MG63 (cell line): ENCODE data around the gene PHLDB3. TPM values are rescaled to one million over a fixed set of nuclear protein-coding genes. Genes with fewer than 3 reads are reported as not detected.

ENCODE experiments used
- DNase-seq: peaks from one replicate; pipeline ENCODE4 v3.0.0-alpha.2; 2020
- H3K27me3 ChIP-seq: fragments of 250-450 bp; sonication (Bioruptor Pico); 2 replicates; pipeline ENCODE4 v1.5.1; 2020; ENCODE audit warnings: mild to moderate bottlenecking, moderate library complexity
- H3K36me3 ChIP-seq: fragments of 250-450 bp; sonication (Bioruptor Pico); 2 replicates; pipeline ENCODE4 v1.5.1; 2020; ENCODE audit warnings: mild to moderate bottlenecking, moderate library complexity
- H3K4me3 ChIP-seq: fragments of 250-450 bp; sonication (Bioruptor Pico); 2 replicates; pipeline ENCODE4 v1.5.1; 2020; ENCODE audit warnings: mild to moderate bottlenecking, moderate library complexity
- H3K9me3 ChIP-seq: fragments of 250-450 bp; sonication (Bioruptor Pico); 2 replicates; pipeline ENCODE4 v1.5.1; 2020; ENCODE audit warnings: mild to moderate bottlenecking, moderate library complexity
- total RNA-seq: library from RNA; depleted of rRNA; stranded (reverse); fragments of >200 nt; shearing (Covaris generic); gene quantifications from 2 replicates; pipeline ENCODE4 v1.2.3, GENCODE V29; 2014; ENCODE audit warnings: low replicate concordance

Gene PHLDB3
- total RNA-seq, 1 experiment from 2014 or later: 10.5 TPM

DNA sequence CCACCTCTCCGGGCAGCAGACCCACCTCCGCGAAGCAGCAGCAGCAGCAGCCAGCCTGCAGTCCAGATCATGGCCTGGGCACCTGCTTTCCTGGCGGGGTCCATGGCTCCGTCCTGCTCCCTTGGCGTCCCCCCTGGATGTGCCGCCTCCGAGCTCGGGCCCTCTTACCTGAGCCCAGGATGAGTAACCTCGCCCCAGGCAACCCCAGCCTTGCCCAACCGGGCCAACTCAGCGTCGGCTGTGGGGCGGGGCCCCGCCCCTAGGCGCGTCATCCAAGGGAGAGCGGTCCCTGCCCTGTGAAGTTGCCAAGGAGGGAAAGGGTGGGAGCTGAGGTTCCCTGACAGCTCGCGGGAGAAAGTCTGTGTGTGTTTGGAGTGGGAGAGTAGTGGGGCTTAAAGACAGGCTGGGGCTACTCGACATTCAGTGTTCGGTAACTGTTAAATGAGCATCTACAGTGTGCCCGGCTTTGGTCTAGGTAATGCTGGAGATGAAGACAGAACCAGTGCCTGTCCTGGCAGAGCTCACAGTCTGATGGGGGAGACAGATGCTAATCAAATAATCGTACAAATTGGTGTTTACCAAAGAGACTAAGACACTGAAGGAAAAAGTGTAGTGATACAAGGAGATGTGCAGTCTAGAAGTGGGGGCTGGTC is 39.0 kb downstream of the PHLDB3 start, which contains the start of gene LYPD3:
Gene LYPD3, minus strand, starts transcription at position 141 of the 653 bp plus-strand sequence. Its CDS starts 37 bp downstream, at position 104.
- H3K36me3 ChIP-seq: no peaks in the 10 kb centered on the region
- H3K4me3 ChIP-seq: peak within 1 kb of the TSS; percentile 70
- H3K9me3 ChIP-seq: no peaks in the 10 kb centered on the region
- H3K27me3 ChIP-seq: peaks cover 2% of the 10 kb centered on the region; the same call in 1 of the 2 replicates
- DNase-seq: no peak

DNA sequence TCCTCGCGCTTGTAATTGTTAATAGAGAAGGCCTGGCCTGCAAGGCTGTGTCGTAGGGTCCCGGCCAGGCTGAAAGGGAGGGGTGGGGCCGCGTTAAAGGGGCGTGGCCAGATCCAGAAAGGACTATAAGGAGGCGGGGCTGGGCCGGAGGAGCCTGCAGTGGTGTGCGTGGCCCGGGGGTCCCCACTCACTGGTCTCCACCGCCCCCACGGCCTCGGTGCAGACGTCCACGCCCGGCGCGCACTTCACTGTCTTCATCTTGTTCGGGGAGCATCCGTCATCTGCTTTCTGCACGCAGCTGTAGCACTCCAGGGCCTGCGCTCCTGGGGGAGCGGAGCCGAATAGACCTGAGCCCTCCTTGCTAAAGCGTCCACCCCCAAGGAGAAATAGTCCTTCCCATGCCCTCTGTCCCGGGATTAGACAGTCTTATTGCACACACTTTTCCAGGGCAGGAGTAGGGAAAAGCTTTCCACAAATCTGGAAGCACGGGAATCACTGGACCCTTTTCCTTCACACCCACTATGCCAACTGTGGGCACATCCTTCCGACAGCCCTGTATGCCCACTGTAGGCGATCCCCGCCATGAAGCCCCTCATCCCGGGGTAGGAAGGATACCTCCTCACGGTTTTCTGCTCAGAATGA is 40.3 kb downstream of the PHLDB3 start:
- Histone ChIP-seq H3K9me3 (no peaks in the 10 kb centered on the region), H3K27me3 (peaks cover 2% of the 10 kb centered on the region; the same call in 1 of the 2 replicates), H3K4me3 (peak overlapping the region; percentile 70), H3K36me3 (no peaks in the 10 kb centered on the region)
- DNase-seq: no peak

DNA sequence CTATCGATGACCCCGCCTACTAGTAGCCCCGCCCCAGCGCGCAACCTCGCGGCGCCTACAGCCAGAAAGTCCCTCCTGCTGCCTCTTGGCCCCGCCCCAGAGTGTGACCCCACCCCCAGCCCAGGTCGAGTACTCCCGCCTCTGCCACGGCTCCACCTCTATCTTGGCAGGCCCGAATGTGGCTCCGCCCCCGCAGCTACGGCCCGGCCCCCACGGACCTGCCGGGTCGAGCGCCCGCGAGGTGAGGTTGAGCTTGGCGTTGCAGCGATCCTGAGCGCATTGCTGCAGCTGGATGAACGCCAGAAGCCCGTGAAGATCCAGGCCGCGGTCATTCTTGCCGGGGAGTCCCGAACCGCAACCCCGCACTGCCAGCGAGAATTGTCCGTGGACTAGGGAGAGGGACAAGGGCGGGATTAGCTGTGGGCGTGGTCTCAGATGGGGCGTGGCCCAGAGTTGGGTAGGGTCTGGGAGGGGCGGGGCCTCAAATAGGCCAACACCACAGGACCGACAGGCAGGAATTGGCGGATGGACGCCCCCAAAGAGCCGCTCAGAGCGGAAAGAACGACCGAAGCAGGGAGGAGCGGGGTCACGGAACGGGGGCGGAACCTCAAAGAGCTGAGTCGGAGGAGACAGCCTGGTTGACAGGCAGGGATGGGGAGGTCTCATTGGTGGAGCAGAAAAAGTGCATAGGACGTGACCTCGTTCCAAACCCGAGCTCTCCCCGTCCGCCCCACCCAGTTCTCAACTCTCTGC is 41.0 kb downstream of the PHLDB3 start:
- peak overlapping the region; percentile 70 for H3K4me3 ChIP-seq
- H3K36me3 ChIP-seq: no peaks in the 10 kb centered on the region
- H3K9me3 ChIP-seq: no peaks in the 10 kb centered on the region
- H3K27me3 ChIP-seq: peaks cover 2% of the 10 kb centered on the region; the same call in 1 of the 2 replicates
- peak; percentile 96 for DNase-seq

DNA sequence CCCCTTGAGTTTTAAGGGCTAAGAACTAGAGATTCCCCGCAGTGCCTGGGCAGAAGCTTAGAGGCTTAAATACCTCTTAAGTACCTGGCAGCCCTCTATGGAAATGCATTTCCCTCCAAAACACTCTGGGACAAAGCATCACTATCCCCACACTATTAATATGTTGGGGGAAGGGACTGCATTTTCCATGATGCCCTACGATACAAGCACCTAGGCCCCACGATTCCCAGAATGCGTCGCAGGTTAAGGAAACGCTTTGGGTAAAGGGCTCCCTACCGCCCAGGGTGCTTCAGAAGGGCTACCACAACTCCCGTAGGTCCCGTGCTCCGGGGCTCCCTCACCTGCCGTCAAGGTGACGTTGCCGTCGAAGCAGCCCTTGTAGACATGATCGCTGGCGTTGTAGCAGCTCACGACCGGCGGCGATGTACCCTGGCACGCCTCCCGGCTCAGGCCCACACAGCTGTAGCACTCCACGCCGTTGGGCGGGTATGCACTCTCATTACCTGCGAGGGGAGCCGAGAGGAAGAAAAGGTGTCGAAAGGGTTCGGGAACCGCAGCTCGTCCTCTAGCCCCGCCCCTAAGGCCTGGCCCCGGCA is 41.7 kb downstream of the PHLDB3 start:
- DNase-seq: no peak
- Histone ChIP-seq H3K4me3 (peak overlapping the region; percentile 70), H3K9me3 (no peaks in the 10 kb centered on the region), H3K27me3 (peaks cover 2% of the 10 kb centered on the region; the same call in 1 of the 2 replicates), H3K36me3 (no peaks in the 10 kb centered on the region)

DNA sequence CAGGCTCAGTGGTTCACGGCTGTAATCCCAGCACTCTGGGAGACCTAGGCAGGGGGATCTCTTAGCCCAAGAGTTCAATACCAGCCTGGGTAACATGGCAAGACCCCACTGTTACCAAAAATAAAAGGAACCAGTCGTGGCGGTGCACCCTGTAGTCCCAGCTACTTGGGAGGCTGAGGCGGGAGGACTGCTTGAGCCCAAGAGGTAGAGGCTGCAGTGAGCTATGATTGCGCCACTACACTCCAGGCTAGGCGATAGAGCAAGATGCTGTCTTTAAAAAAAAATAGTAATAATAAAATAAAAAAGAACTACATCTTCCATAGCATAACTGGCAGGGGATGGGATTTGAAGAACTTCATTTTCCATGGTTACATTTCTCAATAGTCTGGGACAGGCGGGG is 42.2 kb downstream of the PHLDB3 start:
- Histone ChIP-seq H3K4me3 (no peak overlapping the region), H3K36me3 (no peaks in the 10 kb centered on the region), H3K27me3 (peaks cover 2% of the 10 kb centered on the region; the same call in 1 of the 2 replicates), H3K9me3 (no peaks in the 10 kb centered on the region)
- DNase-seq: no peak

DNA sequence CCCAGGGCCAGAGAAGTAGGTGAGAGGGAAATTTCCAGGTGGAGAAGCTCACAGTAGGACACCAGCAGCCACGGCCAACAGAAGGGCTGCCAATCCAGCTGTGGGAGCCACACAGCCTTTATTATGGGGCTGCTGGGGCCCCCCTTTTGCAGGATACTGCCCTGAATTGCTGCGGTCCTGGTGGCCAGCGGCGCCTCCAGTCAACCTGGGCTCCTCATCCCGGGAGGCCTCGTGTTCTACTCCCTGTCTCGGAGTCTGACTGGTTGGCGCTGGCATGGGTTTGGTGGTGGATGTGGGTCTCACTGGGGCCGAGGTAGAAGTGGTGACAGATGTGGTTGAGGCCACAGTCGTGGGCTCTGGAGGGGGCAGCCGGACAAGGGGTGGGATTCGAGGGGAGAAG is 43.2 kb downstream of the PHLDB3 start:
- peaks cover 2% of the 10 kb centered on the region; the same call in 1 of the 2 replicates for H3K27me3 ChIP-seq
- no peaks in the 10 kb centered on the region for H3K9me3 ChIP-seq
- no peak for DNase-seq
- H3K36me3 ChIP-seq: no peaks in the 10 kb centered on the region
- no peak overlapping the region for H3K4me3 ChIP-seq

DNA sequence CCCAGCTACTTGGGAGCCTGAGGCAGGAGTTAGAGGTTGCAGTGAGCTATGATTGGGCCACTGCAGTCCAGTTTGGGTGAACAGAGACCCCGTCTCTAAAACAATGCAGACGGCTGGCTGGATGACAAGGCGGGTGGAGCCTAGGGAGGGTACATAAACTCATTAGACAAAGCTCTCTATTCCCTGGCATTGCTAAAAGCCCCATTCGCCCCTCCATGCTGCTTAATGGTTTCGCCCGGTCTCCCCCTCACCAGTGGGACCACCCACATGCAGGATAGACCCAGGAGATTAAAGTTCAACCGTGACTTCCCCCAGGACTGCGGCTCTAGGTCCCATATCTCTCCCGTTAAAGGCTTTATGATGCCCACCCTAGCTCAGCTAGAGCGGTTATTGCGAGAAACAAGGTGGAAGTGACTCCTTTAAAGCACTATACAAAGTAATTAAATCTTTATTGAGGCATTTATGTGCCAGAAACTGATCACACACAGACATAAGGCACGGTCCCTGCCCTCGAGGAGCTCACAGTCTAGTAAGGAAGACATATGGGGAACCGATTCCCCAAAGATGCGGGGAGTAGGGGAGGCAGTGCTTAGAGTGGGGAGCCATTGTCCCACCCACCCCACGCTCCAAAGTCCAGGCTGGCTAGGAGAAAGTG is 44.1 kb downstream of the PHLDB3 start:
- peaks cover 2% of the 10 kb centered on the region; the same call in 1 of the 2 replicates for H3K27me3 ChIP-seq
- no peak overlapping the region for H3K4me3 ChIP-seq
- DNase-seq: no peak
- no peaks in the 10 kb centered on the region for H3K36me3 ChIP-seq
- H3K9me3 ChIP-seq: no peaks in the 10 kb centered on the region

DNA sequence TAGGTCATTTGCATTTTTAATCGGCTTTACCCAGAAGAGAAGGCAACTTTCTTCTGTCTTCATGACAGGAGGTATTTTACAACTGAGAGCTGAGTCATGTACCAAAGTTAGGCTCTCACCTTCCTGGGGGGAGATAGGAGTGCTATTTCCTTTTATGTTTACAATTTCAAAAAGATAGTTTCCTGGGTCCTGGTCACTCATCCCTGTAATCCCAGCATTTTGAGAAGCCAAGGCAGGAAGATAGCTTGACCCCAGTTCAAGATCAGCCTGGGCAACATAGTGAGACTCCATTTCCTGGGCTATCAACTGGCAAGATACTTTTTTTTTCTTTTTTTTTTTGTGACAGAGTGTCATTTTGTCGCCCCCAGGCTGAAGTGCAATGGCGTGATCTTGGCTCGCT is 46.7 kb downstream of the PHLDB3 start:
- H3K9me3 ChIP-seq: no peaks in the 10 kb centered on the region
- H3K4me3 ChIP-seq: no peak overlapping the region
- peaks cover under 1% of the 10 kb centered on the region; the same call in 1 of the 2 replicates for H3K27me3 ChIP-seq
- no peaks in the 10 kb centered on the region for H3K36me3 ChIP-seq
- no peak for DNase-seq

DNA sequence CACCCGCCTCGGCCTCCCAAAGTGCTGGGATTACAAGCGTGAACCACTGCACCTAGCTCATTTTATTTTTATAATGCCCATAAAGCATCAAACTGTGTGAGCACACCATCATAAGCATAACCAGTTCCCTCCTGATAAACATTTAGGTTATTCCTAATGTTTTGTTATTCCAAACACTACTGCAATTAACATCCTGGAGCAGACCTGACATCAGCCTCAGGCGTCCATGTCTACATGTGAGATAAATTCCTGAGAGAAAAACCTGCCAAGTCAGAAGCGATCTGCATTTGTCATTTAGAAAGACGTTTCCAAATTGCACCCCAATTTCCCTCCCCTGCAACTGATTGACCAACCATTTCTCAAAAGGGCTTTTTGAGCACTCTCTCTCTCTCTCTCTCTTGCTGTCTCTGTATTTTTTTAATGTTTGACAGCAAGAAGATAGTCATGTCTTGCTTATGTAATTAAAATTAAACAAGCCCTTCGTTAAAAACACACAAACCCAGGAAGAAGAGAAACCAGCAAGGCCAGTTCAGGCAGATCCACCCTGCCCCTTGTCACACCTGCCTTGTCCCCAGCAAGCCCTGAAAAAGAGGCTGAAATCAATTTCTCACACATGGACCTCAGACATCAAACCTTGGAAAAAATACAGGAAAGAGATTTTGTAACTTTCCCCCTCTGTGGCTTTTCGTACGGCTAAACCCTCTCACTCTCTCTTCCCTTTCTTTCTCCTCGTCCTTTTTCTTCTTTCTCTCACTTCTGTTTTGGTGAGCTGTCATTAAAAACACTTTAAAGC is 49.0 kb downstream of the PHLDB3 start:
- DNase-seq: no peak
- H3K4me3 ChIP-seq: no peak overlapping the region

DNA sequence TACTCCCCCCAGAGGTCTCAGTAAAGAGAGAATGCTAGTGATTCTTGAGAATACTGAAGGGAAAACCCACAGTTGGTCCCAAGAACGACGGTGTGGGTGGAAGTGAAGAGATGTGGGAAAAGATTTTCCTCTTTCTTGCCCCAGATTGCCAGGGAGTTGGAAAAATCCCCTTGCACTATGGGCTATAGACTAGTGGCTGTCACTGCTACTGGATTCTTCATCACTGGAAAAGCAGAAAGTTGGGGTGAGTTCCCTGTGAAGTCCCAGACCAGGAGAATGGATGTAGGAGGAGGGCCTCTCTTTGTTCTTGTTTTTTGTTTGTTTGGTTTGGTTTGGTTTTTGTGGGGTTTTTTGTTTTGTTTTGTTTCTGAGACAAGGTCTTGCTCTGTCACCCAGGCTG is 50.5 kb downstream of the PHLDB3 start:
- no peak overlapping the region for H3K4me3 ChIP-seq
- no peak for DNase-seq
- no peaks in the 10 kb centered on the region for H3K36me3 ChIP-seq

More for the DNA sequence above, 49.0 kb downstream of the PHLDB3 start:
- no peaks in the 10 kb centered on the region for H3K27me3 ChIP-seq
- no peaks in the 10 kb centered on the region for H3K36me3 ChIP-seq
- H3K9me3 ChIP-seq: peaks cover 3% of the 10 kb centered on the region; the same call in 1 of the 2 replicates

DNA sequence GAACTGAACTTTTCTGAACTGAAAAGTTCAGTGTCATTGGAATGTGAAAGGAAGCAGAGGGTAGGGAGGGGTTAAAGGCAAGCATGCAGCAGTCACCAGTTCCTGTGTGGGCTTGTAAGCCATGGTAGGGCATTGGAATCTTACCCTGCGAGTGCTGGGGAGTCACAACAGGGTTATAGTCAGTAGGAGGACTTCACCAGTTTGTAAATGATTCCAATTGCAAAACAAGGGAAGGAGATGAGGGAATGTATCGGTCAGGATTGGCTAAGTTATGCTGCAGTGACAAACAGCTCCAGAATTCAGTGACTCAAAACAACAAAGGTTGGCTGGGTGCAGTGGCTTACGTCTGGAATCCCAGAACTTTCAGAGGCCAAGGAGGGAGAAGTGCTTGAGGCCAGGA is 52.0 kb downstream of the PHLDB3 start:
- H3K36me3 ChIP-seq: no peaks in the 10 kb centered on the region
- no peak overlapping the region for H3K4me3 ChIP-seq
- no peak for DNase-seq
- peaks cover 3% of the 10 kb centered on the region; the same call in 1 of the 2 replicates for H3K9me3 ChIP-seq
- H3K27me3 ChIP-seq: no peaks in the 10 kb centered on the region

More for the DNA sequence above, 50.5 kb downstream of the PHLDB3 start:
- peaks cover 3% of the 10 kb centered on the region; the same call in 1 of the 2 replicates for H3K9me3 ChIP-seq
- H3K27me3 ChIP-seq: no peaks in the 10 kb centered on the region

DNA sequence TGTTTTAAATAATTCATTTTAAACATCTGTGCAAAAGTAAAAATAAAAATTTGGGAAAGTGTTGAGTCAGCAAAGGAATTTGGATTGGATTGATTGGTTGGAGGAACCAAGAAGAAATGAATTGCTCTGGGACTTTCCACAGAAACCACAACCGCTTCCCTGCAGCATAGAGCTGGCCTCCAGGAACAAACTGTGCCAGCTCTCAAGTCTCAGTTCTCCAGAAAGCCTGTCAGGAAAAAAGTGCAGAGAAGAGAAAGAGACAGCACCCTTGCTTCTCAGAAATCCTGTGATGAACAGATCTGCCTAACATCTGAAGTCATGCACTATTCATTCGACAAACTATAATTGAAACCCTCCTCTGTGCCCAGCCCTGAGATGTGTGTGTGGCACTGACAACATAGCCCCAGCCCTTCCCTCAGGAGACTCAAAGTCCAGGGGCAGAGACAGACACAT is 54.0 kb downstream of the PHLDB3 start:
- H3K36me3 ChIP-seq: no peaks in the 10 kb centered on the region
- no peaks in the 10 kb centered on the region for H3K27me3 ChIP-seq
- DNase-seq: no peak
- peaks cover 3% of the 10 kb centered on the region; the same call in 1 of the 2 replicates for H3K9me3 ChIP-seq
- H3K4me3 ChIP-seq: no peak overlapping the region

DNA sequence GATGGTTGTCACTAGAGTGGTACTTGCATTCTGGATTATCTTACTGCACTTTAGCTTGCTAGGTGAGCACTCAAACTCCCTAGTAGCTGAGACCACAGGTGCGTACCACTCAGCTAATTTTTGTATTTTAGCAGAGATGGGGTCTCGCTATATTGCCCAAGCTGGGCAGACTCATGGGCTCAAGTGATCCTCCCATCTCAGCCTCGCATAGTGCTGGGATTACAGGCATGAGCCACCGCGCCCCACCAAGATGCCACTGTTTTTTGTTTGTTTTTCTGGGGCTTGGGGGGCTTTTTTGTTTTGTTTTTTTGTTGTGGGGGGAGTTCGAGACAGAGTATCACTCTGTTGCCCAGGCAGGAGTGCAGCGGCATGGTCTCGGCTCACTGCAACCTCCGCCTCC is 56.9 kb downstream of the PHLDB3 start:
- Histone ChIP-seq H3K27me3 (no peaks in the 10 kb centered on the region), H3K4me3 (no peak overlapping the region), H3K9me3 (peaks cover 2% of the 10 kb centered on the region; the same call in 1 of the 2 replicates), H3K36me3 (no peaks in the 10 kb centered on the region)
- no peak for DNase-seq

DNA sequence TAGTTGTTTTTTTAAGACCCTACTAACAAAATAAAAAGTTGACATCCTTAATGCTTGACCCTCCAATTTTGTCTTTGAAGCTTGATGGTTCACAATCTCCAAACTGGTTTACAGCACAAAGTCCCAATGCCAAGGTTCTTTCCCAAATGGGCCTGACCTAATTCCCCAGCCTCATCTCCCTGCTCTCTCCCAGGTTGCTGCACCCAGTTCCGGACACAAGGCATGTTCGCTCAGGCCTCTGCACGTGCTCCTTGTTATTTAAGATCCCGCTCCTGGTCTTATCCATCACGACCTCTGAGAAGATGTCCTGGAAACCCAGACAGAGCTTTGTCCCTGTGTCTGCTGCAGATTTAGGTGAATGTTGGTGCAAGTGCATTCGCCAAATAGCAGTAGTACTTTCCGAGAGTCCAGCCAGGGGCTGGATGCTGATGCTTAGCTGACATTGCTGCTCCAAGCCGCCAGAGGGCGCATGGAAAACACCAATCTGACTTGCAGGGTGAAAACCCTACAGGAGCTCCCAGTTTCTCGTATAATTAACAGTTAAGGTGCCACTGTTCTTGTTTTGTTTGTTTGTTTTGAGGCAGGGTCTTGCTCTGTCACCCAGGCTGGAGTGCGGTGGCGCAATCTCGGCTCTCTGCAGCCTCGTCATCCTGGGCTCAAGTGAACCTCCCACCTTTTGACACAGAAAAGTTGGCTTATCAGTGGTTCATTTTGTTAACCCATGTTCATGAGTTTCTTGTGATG is 57.6 kb downstream of the PHLDB3 start:
- Histone ChIP-seq H3K4me3 (no peak overlapping the region), H3K9me3 (no peaks in the 10 kb centered on the region), H3K27me3 (no peaks in the 10 kb centered on the region), H3K36me3 (no peaks in the 10 kb centered on the region)
- peak; percentile 55 for DNase-seq

DNA sequence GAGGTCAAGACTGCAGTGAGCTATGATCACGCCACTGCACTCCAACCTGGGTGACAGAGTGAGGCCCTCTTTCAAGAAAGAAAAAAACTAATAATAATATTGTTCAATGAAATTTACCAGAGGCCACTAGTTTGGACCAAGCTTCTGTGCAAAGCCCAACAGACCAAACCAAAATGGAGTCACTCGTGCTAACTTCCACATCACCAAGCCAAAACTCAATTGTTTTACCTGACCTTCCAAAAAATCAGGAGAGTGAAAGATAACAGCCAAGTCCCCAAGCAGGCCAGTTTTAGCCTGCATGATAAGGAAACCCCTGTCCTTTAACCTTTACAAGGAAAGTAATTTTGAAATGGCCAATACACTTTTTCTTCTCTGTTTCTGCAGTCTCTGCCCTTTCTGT is 59.1 kb downstream of the PHLDB3 start:
- H3K36me3 ChIP-seq: no peaks in the 10 kb centered on the region
- no peaks in the 10 kb centered on the region; the same call in 1 of the 2 replicates for H3K9me3 ChIP-seq
- no peak overlapping the region for H3K4me3 ChIP-seq
- no peak for DNase-seq
- H3K27me3 ChIP-seq: no peaks in the 10 kb centered on the region
